T-helper 2 cell treated with Interferon-gamma antibody and Interleukin-4, amounts not matched to agents 5 μg/mL and 100 μg/mL, for 36 hours (primary cell): ENCODE data around the gene KRT78.
"Not testable (repeated sequence)": the region's sequence is repeated elsewhere in the genome, so short reads cannot be mapped to it uniquely, and the experiment has no call there.

Experiments used
- DNase-seq: peaks from one replicate; pipeline ENCODE4 v3.0.0; 2021; ENCODE audit warnings: low spot score
- H3K27ac Mint-ChIP-seq: one replicate; pipeline ENCODE4 v1.8.0; 2021; ENCODE audit warnings: mild to moderate bottlenecking, mixed read lengths
- H3K27me3 Mint-ChIP-seq: one replicate; pipeline ENCODE4 v1.8.0; 2021; ENCODE audit warnings: low read depth, mixed read lengths
- H3K36me3 Mint-ChIP-seq: one replicate; pipeline ENCODE4 v1.8.0; 2021; ENCODE audit warnings: low read depth, mixed read lengths
- H3K4me1 Mint-ChIP-seq: one replicate; pipeline ENCODE4 v1.8.0; 2021; ENCODE audit warnings: low read depth, mixed read lengths
- H3K4me3 Mint-ChIP-seq: one replicate; pipeline ENCODE4 v1.8.0; 2022; ENCODE audit warnings: mild to moderate bottlenecking, moderate library complexity, mixed read lengths
- H3K9me3 Mint-ChIP-seq: one replicate; pipeline ENCODE4 v1.8.0; 2021; ENCODE audit warnings: mixed read lengths

The KRT78 gene, protein sequence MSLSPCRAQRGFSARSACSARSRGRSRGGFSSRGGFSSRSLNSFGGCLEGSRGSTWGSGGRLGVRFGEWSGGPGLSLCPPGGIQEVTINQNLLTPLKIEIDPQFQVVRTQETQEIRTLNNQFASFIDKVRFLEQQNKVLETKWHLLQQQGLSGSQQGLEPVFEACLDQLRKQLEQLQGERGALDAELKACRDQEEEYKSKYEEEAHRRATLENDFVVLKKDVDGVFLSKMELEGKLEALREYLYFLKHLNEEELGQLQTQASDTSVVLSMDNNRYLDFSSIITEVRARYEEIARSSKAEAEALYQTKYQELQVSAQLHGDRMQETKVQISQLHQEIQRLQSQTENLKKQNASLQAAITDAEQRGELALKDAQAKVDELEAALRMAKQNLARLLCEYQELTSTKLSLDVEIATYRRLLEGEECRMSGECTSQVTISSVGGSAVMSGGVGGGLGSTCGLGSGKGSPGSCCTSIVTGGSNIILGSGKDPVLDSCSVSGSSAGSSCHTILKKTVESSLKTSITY

DNA sequence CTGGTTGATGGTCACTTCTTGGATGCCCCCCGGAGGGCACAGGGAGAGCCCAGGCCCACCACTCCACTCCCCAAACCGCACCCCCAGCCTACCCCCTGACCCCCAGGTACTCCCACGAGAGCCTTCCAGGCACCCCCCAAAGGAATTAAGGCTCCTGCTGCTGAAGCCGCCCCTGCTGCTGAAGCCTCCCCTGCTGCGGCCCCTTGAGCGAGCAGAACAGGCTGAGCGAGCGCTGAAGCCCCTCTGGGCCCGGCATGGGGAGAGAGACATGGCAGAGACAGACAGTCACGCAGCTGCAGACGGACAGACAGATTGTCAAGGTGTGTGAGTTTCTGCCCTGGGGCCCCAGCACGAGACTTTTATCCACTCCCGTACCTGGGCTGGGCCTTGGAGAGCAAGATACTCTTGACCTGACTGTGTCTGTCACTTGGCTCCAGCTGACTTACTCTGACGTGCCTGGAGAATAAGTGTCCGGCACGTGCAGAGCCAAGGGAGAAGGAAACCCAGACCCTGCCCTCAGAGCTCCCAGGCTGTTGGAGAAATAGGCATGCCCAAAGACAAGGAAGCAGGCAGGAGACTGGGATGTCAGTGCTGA lies at the start of gene KRT78:
TSS of gene KRT78 (minus strand) at position 334 of the 595 bp plus-strand sequence. CDS start at position 270, 64 bp downstream.
- H3K27ac Mint-ChIP-seq: no peak within 1 kb of the TSS
- peaks cover 14% of the 10 kb centered on the region for H3K27me3 Mint-ChIP-seq
- DNase-seq: no peak
- H3K4me3 Mint-ChIP-seq: no peak within 1 kb of the TSS
- no peaks in the 10 kb centered on the region for H3K36me3 Mint-ChIP-seq
- no peaks in the 10 kb centered on the region for H3K9me3 Mint-ChIP-seq
- no peaks in the 10 kb centered on the region for H3K4me1 Mint-ChIP-seq

- Mint-ChIP-seq H3K27me3 (no peaks in the 10 kb centered on the region), H3K9me3 (no peaks in the 10 kb centered on the region), H3K4me1 (no peaks in the 10 kb centered on the region), H3K4me3 (no peak overlapping the region), H3K36me3 (no peaks in the 10 kb centered on the region), H3K27ac (no peak overlapping the region)
- DNase-seq: no peak
Observed at GRCh38 chr12:52896190-52897100, 47.7 kb upstream of the KRT78 start.

- H3K27me3 Mint-ChIP-seq: no peaks in the 10 kb centered on the region
- H3K4me1 Mint-ChIP-seq: no peaks in the 10 kb centered on the region
- H3K4me3 Mint-ChIP-seq: no peak overlapping the region
- DNase-seq: no peak
- no peaks in the 10 kb centered on the region for H3K36me3 Mint-ChIP-seq
- H3K27ac Mint-ChIP-seq: no peak overlapping the region
- H3K9me3 Mint-ChIP-seq: no peaks in the 10 kb centered on the region
Observed at GRCh38 chr12:52895726-52896189, 47.0 kb upstream of the KRT78 start.

- H3K4me3 Mint-ChIP-seq: no peak overlapping the region
- no peaks in the 10 kb centered on the region for H3K4me1 Mint-ChIP-seq
- DNase-seq: no peak
- H3K27me3 Mint-ChIP-seq: no peaks in the 10 kb centered on the region
- H3K36me3 Mint-ChIP-seq: no peaks in the 10 kb centered on the region
- no peak overlapping the region for H3K27ac Mint-ChIP-seq
- H3K9me3 Mint-ChIP-seq: no peaks in the 10 kb centered on the region
Observed at GRCh38 chr12:52892974-52893373, 44.2 kb upstream of the KRT78 start.

DNA sequence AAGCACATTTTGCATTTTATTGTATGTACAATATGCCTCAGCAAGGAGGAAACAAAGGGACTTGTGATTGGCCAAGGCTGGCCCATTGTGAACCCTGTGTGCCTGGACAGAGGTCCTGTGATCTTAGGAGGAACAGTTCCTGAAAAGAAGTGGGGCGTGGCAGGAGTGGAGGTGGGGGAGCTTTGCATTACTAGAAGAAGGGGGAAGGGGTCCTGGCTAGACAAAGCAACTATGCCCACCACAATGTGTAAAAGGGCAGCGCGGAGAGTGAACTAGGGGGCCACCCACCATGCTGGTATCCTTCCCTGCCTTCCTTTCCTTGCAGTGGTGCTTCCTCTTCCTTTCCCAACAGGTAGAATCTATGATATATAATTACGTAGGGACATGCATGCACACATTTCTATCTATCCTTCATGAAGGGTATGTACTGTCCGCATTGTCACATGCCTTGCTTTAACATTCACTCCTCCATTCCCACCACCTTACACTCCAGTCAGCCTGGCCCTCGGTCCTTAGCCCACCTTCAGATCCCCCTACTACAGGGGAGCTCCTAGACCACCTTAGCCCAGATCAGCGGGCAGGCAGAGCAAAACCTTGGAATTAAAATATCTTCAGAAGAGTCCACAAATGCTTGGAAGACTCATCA lies 43.5 kb upstream of the KRT78 start:
- no peaks in the 10 kb centered on the region for H3K27me3 Mint-ChIP-seq

DNA sequence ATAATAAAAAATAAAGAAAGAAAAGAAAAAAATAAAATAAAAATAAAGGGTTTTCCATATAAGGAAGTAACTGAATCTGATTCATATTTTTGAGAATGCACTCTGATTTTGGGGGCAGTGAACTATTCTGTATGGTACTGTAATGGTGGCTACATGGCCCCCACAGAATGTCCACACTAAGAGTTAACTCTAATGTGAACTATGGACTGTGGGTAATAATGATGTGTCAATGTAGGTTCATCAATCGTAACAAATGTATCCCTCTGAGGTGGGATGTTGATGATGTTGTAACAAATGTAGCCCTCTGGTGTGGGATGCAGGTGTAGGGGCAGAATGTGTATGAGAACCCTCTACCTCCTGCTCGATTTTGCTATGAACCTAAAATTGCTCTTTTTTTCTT lies 42.2 kb upstream of the KRT78 start:
- H3K27me3 Mint-ChIP-seq: no peaks in the 10 kb centered on the region
- no peak overlapping the region for H3K4me3 Mint-ChIP-seq
- no peaks in the 10 kb centered on the region for H3K36me3 Mint-ChIP-seq
- H3K27ac Mint-ChIP-seq: no peak overlapping the region
- no peaks in the 10 kb centered on the region for H3K9me3 Mint-ChIP-seq
- no peaks in the 10 kb centered on the region for H3K4me1 Mint-ChIP-seq
- no peak for DNase-seq

More for the DNA sequence above, 43.5 kb upstream of the KRT78 start:
- no peak for DNase-seq
- H3K9me3 Mint-ChIP-seq: no peaks in the 10 kb centered on the region
- H3K27ac Mint-ChIP-seq: no peak overlapping the region
- H3K4me3 Mint-ChIP-seq: no peak overlapping the region
- no peaks in the 10 kb centered on the region for H3K36me3 Mint-ChIP-seq
- H3K4me1 Mint-ChIP-seq: no peaks in the 10 kb centered on the region

- Mint-ChIP-seq H3K27me3 (no peaks in the 10 kb centered on the region), H3K36me3 (no peaks in the 10 kb centered on the region), H3K4me3 (no peak overlapping the region), H3K27ac (no peak overlapping the region), H3K9me3 (no peaks in the 10 kb centered on the region), H3K4me1 (no peaks in the 10 kb centered on the region)
- no peak for DNase-seq
Observed at GRCh38 chr12:52890417-52890816, 41.6 kb upstream of the KRT78 start.

DNA sequence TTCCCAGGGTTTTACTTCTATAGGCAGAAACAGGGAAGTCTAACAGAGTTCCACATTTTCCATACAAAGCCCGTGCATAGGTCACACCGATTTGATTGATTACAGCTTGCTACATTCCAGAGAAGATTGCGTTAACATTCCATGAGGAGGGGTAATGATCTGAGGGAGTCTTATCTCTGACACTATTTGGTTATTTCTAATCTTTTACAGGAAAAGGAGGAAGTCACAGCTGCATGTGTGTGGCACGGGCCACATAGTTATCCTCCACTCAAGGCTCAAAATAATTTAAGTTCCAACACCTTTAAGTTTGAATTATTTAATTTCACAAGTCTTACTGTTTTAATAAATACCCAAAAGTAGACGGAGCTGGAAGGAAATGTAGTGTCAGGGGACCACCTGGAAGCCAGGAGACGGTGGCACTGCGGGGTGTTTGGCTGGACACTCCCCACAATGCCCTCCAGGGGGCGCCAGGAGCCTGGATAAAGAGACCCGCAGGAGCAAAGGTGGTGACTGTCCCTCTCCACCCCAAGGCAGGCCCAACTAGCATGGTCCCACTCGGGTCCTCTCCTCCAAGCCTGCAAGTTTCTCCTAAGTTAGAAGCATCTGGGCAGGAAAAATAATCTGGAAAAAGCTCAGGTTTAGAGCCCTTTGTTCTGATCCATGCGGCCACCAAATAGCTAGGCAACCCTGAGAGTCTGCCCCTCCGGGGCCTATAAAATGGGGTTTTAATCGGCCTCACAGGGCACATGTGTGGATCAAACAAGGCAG lies 35.9 kb upstream of the KRT78 start:
- no peaks in the 10 kb centered on the region for H3K36me3 Mint-ChIP-seq
- H3K4me1 Mint-ChIP-seq: peaks cover 7% of the 10 kb centered on the region
- no peak overlapping the region for H3K27ac Mint-ChIP-seq
- H3K4me3 Mint-ChIP-seq: no peak overlapping the region
- H3K27me3 Mint-ChIP-seq: peaks cover 11% of the 10 kb centered on the region
- DNase-seq: peak; percentile 67
- no peaks in the 10 kb centered on the region for H3K9me3 Mint-ChIP-seq

GRCh38 chr12:52880499-52880898 lies 31.7 kb upstream of the KRT78 start:
- not testable (repeated sequence) for H3K27ac Mint-ChIP-seq, H3K9me3 Mint-ChIP-seq, DNase-seq, H3K36me3 Mint-ChIP-seq, H3K4me1 Mint-ChIP-seq, H3K4me3 Mint-ChIP-seq
- H3K27me3 Mint-ChIP-seq: peaks cover 14% of the 10 kb centered on the region

GRCh38 chr12:52879394-52880351 lies 30.9 kb upstream of the KRT78 start:
- DNase-seq: peak; percentile 72
- H3K9me3 Mint-ChIP-seq: no peaks in the 10 kb centered on the region
- H3K27ac Mint-ChIP-seq: no peak overlapping the region
- H3K27me3 Mint-ChIP-seq: peaks cover 14% of the 10 kb centered on the region
- peak overlapping the region; percentile 78 for H3K4me3 Mint-ChIP-seq
- H3K4me1 Mint-ChIP-seq: peaks cover 9% of the 10 kb centered on the region
- H3K36me3 Mint-ChIP-seq: no peaks in the 10 kb centered on the region

GRCh38 chr12:52878507-52879393 lies 30.0 kb upstream of the KRT78 start:
- Mint-ChIP-seq H3K4me1 (peaks cover 14% of the 10 kb centered on the region), H3K27ac (no peak overlapping the region), H3K27me3 (peaks cover 18% of the 10 kb centered on the region), H3K4me3 (no peak overlapping the region), H3K9me3 (no peaks in the 10 kb centered on the region), H3K36me3 (no peaks in the 10 kb centered on the region)
- no peak for DNase-seq
